AG09309 (cell line): ENCODE data around the gene ASCC1.

Experiments
- DNase-seq: peaks from one replicate; pipeline ENCODE4 v3.0.0-alpha.2; 2010; ENCODE audit warnings: low read depth
- H3K4me3 ChIP-seq: 2 replicates; pipeline ENCODE4 v1.5.1; 2011; ENCODE audit warnings: mild to moderate bottlenecking, low read depth, low read length, moderate library complexity; ENCODE audit not compliant: control insufficient read depth
- CTCF ChIP-seq: IDR thresholded peaks from 2 replicates; pipeline ENCODE4 v1.5.1; 2011; ENCODE audit warnings: mild to moderate bottlenecking, low read depth, low read length, inconsistent platforms; ENCODE audit not compliant: insufficient read depth, control insufficient read depth; ENCODE audit errors: missing control alignments

The ASCC1 gene

GRCh38 chr10:72245949-72246525 lies 30.0 kb upstream of the ASCC1 start:
- TF ChIP-seq CTCF, result no peak

DNA sequence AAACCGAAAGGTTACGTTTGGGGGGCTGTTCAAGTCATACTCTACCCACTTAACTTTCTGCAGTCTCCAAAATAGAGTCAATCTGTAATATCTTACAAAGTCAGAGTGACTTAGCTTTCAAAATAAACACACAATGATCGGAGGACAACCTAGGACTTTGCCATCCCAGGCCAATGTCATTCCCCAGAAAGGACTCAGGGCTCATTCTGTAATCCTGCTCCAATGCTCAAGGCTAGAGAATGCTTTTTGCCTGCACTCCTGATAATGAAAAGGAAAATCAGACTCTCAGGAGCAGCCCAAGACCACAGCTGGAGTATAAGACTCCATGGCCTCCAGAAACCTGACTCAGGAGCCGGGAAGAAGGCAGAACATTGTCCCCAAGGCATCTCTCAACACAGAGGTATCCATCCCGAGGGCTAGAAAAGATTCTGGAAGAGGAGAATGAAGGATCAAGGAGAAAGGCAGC lies 28.5 kb upstream of the ASCC1 start:
- TF ChIP-seq CTCF, result no peak
- no peak for DNase-seq
- no peak overlapping the region for H3K4me3 ChIP-seq

More at GRCh38 chr10:72245949-72246525, 30.0 kb upstream of the ASCC1 start:
- no peak overlapping the region for H3K4me3 ChIP-seq
- DNase-seq, result no peak

GRCh38 chr10:72243822-72244437 lies 27.9 kb upstream of the ASCC1 start:
- H3K4me3 ChIP-seq, result no peak overlapping the region
- TF ChIP-seq CTCF, result peak; percentile 52
- peak; percentile 87 for DNase-seq

DNA sequence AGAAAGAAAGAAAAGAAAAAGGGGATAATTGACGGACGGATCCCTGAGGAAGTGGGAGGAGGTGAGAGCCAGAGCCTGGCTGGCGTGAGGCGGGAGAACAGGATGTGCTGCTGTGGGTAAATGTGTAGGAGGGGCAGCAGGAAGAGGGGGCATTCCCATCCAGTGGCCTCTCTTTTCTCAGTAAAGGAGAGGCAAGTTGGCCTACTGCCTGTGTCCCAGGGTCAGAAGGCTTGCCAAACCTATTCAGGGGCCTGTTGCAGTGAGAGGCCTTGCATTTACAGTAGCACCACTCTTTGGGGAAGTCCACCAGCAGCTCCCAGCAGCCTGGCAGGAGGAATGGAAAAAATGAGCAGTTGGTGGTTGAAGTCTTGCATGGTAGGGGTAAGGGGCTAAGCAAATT lies 26.6 kb upstream of the ASCC1 start:
- no peak for TF ChIP-seq CTCF
- DNase-seq, result no peak
- no peak overlapping the region for H3K4me3 ChIP-seq

DNA sequence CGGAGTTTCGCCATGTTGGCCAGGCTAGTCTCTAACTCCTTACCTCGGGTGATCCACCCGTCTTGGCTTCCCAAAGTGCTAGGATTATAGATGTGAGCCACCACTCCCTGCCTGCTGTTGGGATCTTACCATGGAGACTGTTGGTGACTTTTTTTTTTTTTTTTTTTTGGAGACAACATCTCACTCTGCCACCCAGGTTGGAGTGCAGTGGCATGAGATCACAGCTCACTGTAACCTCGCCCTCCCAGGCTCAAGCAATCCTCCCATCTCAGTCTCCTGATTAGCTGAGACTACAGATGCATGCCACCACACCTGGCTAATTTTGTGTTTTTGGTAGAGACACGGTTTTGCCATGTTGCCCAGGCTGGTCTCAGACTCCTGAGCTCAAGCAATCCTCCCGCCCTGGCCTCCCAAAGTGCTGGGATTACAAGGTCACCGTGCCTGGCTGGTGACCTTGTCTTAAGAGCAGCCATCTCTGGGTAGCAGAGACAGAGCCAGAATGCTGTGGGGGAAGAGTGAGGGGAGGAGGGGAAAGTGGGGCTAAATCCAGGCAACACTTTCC lies 25.7 kb upstream of the ASCC1 start:
- no peak for TF ChIP-seq CTCF
- no peak overlapping the region for H3K4me3 ChIP-seq
- DNase-seq, result no peak

DNA sequence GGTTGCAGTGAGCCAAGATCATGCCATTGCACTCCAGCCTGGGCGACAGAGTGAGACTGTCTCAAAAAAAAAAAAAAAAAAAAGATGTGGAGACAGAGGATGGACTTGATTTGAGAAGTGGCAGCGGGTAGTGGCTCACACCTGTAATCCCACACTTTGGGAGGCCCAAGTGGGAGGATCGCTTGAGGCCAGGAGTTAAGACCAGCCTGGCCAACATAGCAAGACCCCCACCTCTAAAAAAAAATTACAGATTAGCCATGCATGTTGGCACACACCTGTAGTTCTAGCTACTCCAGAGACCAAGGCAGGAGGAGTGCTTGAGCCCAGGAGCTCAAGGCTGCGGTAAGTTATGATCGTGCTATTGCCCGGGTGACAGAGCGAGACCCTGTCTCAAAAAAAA lies 24.3 kb upstream of the ASCC1 start:
- no peak overlapping the region for H3K4me3 ChIP-seq
- no peak for TF ChIP-seq CTCF
- DNase-seq, result no peak
